Sciatic nerve (tissue), 2 donors: ENCODE data around the gene CKS2. TPM values are rescaled to one million over a fixed set of nuclear protein-coding genes. Genes with fewer than 3 reads are reported as not detected.
"Not testable (repeated sequence)": the region's sequence is repeated elsewhere in the genome, so short reads cannot be mapped to it uniquely, and the experiment has no call there.

ENCODE experiments used
- ATAC-seq: fragments of 200-7000 bp; cut with Tn5 transposase; one replicate; pipeline ENCODE4 v1.9.1; 2020; ENCODE audit warnings: mild to moderate bottlenecking, moderate library complexity
- DNase-seq: peaks from one replicate; pipeline ENCODE4 v3.0.0-alpha.2; 2020; ENCODE audit warnings: low spot score
- intact Hi-C: fragments of 100-400 bp; cut with DNase I; formaldehyde crosslinking; loops from one replicate; pipeline ENCODE4 v1.14.2; 2022
- total RNA-seq: library from RNA; stranded (reverse); fragmentation: NEBNext Ultra II Directional; extraction: Animal tissue kit (Norgen Biotek cat#: 25700); gene quantifications from one replicate; pipeline ENCODE4 v1.2.1, GENCODE V29; 2021
- donor health status: DM: no; HTN: no; CAD: no.
- donor health status: DM: no; HTN: no; CAD: no.

Gene CKS2
- total RNA-seq, 1 donor from 2014 or later, result 4.6 TPM

GRCh38 chr9:89342948-89343347, 32.0 kb downstream of the CKS2 start:
- no peak for ATAC-seq
- intact Hi-C loops, result no loop called here
- no peak for DNase-seq

- DNase-seq, intact Hi-C loops, ATAC-seq: not testable (repeated sequence)
Measured at GRCh38 chr9:89343812-89344211, 32.8 kb downstream of the CKS2 start.

- intact Hi-C loops, result no loop called here
- no peak for ATAC-seq
- DNase-seq, result no peak
Measured at GRCh38 chr9:89345476-89345875, 34.5 kb downstream of the CKS2 start.

- intact Hi-C loops, result no loop called here
- DNase-seq, result no peak
- ATAC-seq, result no peak
Measured at GRCh38 chr9:89346696-89347095, 35.7 kb downstream of the CKS2 start.

- intact Hi-C loops, result no loop called here
- no peak for DNase-seq
- ATAC-seq, result no peak
Measured at GRCh38 chr9:89347651-89348050, 36.7 kb downstream of the CKS2 start.

GRCh38 chr9:89349607-89350006, 38.6 kb downstream of the CKS2 start:
- intact Hi-C loops, result no loop called here
- ATAC-seq (no peak), DNase-seq (peak; percentile 19)

- intact Hi-C loops, result no loop called here
- ATAC-seq (no peak), DNase-seq (peak; percentile 27)
Measured at GRCh38 chr9:89350988-89351557, 40.1 kb downstream of the CKS2 start.

GRCh38 chr9:89351584-89352300, 40.7 kb downstream of the CKS2 start:
- ATAC-seq (no peak), DNase-seq (peak; percentile 47)
- intact Hi-C loops, result no loop called here

- no peak for DNase-seq
- no peak for ATAC-seq
- intact Hi-C loops, result no loop called here
Measured at GRCh38 chr9:89352451-89352850, 41.5 kb downstream of the CKS2 start.

- DNase-seq (peak; percentile 23), ATAC-seq (no peak)
- intact Hi-C loops, result no loop called here
Measured at GRCh38 chr9:89352874-89353649, 42.1 kb downstream of the CKS2 start.

GRCh38 chr9:89353989-89354388, 43.0 kb downstream of the CKS2 start:
- intact Hi-C loops, result no loop called here
- ATAC-seq, result no peak

GRCh38 chr9:89354471-89354870, 43.5 kb downstream of the CKS2 start:
- intact Hi-C loops, result no loop called here
- peak; percentile 36 for DNase-seq
- no peak for ATAC-seq

More at GRCh38 chr9:89353989-89354388, 43.0 kb downstream of the CKS2 start:
- DNase-seq, result no peak

GRCh38 chr9:89356782-89357181, 45.8 kb downstream of the CKS2 start:
- ATAC-seq (no peak), DNase-seq (peak; percentile 9)
- intact Hi-C loops, result no loop called here

- no peak for ATAC-seq
- DNase-seq, result peak; percentile 30
- intact Hi-C loops, result no loop called here
Measured at GRCh38 chr9:89357331-89358197, 46.6 kb downstream of the CKS2 start.

GRCh38 chr9:89358376-89358916, 47.5 kb downstream of the CKS2 start:
- DNase-seq, result no peak
- no peak for ATAC-seq
- intact Hi-C loops, result no loop called here

GRCh38 chr9:89358985-89359384, 48.0 kb downstream of the CKS2 start:
- intact Hi-C loops, result no loop called here
- DNase-seq (no peak), ATAC-seq (no peak)

GRCh38 chr9:89359751-89360261, 48.8 kb downstream of the CKS2 start:
- peak; percentile 26 for DNase-seq
- intact Hi-C loops, result no loop called here
- ATAC-seq, result no peak

- no peak for ATAC-seq
- DNase-seq, result peak; percentile 42
- intact Hi-C loops, result no loop called here
Measured at GRCh38 chr9:89360465-89360864, 49.5 kb downstream of the CKS2 start.

- intact Hi-C loops, result no loop called here
- DNase-seq (no peak), ATAC-seq (no peak)
Measured at GRCh38 chr9:89361031-89361430, 50.0 kb downstream of the CKS2 start.
